Subcutaneous adipose tissue (tissue), 4 donors: ENCODE data around the gene UBL4B. TPM values are rescaled to one million over a fixed set of nuclear protein-coding genes. Genes with fewer than 3 reads are reported as not detected.

Source experiments
- CTCF ChIP-seq: fragments of 450-650 bp; IDR thresholded peaks from one replicate; pipeline ENCODE4 v1.5.1; 2016; ENCODE audit warnings: low read depth, mild to moderate bottlenecking, control low read depth, antibody characterized with exemption, moderate library complexity
- total RNA-seq, 4 donors: library from RNA; depleted of rRNA; stranded (reverse); fragments of >200 nt; gene quantifications; one replicate each; pipeline ENCODE4 v1.1.0, GENCODE V29; 2016

UBL4B gene
- total RNA-seq, 4 donors from 2014 or later, result 2.1 TPM; not detected in 3

- TF ChIP-seq CTCF, result no peak
These were observed 36.7 kb downstream of the UBL4B start for GRCh38 chr1:110148961-110149360.

- TF ChIP-seq CTCF, result no peak
These were observed 38.3 kb downstream of the UBL4B start, which contains the start of gene SLC6A17 for GRCh38 chr1:110150330-110151174. Gene SLC6A17, plus strand, starts transcription at chr1:110150494. Its CDS starts 16,436 bp downstream, at chr1:110166930.

GRCh38 chr1:110151175-110151669, 39.0 kb downstream of the UBL4B start:
- no peak for TF ChIP-seq CTCF

- TF ChIP-seq CTCF, result no peak
These were observed 40.0 kb downstream of the UBL4B start for GRCh38 chr1:110152133-110152785.

GRCh38 chr1:110153407-110153950, 41.2 kb downstream of the UBL4B start:
- no peak for TF ChIP-seq CTCF

GRCh38 chr1:110155878-110156522, 43.8 kb downstream of the UBL4B start:
- no peak for TF ChIP-seq CTCF
